Adrenal gland (tissue), 5 donors: ENCODE measurements around the gene DGKQ.

Experiments used
- CTCF ChIP-seq, 6 experiments: fragments of 450-650 bp in 4 of 6; fragments of 200-600 bp in 2 of 6; sonication (generic) in 1 of 6; IDR thresholded peaks; 1 replicate in 5 of 6; 2 replicates in 1 of 6; pipeline versions ENCODE4 v1.5.1 to v1.8.0; 2016 to 2021; ENCODE audit warnings: antibody characterized with exemption in 6 of 6, mild to moderate bottlenecking in 2 of 6, moderate library complexity in 1 of 6
- POLR2A ChIP-seq, 2 donors: fragments of 450-650 bp; IDR thresholded peaks; one replicate each; pipeline ENCODE4 v1.6.1; 2017; ENCODE audit warnings: antibody characterized with exemption in 2 of 2, mild to moderate bottlenecking in 2 of 2, moderate library complexity in 1 of 2
- donor health status: DM: no; HTN: no; CAD: no.

GRCh38 chr4:947491-947971, 25.8 kb downstream of the DGKQ start:
- no peak for TF ChIP-seq CTCF (IDR thresholded peaks at IDR 0.05)
- no peak for TF ChIP-seq POLR2A (IDR thresholded peaks at IDR 0.05)
